ENCODE data around the gene RAB11FIP4. TPM values are rescaled to one million over a fixed set of nuclear protein-coding genes. Genes with fewer than 3 reads are reported as not detected.

RAB11FIP4 gene
- total RNA-seq, 2 experiments from 2014 or later, result 16.7 to 18.7 TPM

- no peaks in the 10 kb centered on the region for H3K27me3 Mint-ChIP-seq
- H3K4me1 Mint-ChIP-seq, result peaks cover 52% of the 10 kb centered on the region
- H3K9me3 Mint-ChIP-seq, result no peaks in the 10 kb centered on the region
- no peak for DNase-seq
- no peak overlapping the region for H3K4me3 Mint-ChIP-seq
- peak overlapping the region; percentile 100 for H3K27ac Mint-ChIP-seq
- H3K36me3 Mint-ChIP-seq, result peaks cover 5% of the 10 kb centered on the region
These were observed 119.7 kb downstream of the RAB11FIP4 start for GRCh38 chr17:31511195-31511578.

- peaks cover 51% of the 10 kb centered on the region for H3K4me1 Mint-ChIP-seq
- H3K27me3 Mint-ChIP-seq, result no peaks in the 10 kb centered on the region
These were observed 120.1 kb downstream of the RAB11FIP4 start for GRCh38 chr17:31511580-31511979.

GRCh38 chr17:31512104-31512740 is 120.7 kb downstream of the RAB11FIP4 start:
- Mint-ChIP-seq H3K4me1 (peaks cover 48% of the 10 kb centered on the region), H3K27me3 (no peaks in the 10 kb centered on the region), H3K4me3 (no peak overlapping the region), H3K27ac (peak overlapping the region; percentile 45), H3K9me3 (no peaks in the 10 kb centered on the region), H3K36me3 (peaks cover 5% of the 10 kb centered on the region)
- no peak for DNase-seq

More at GRCh38 chr17:31511580-31511979, 120.1 kb downstream of the RAB11FIP4 start:
- H3K27ac Mint-ChIP-seq, result no peak overlapping the region
- no peak overlapping the region for H3K4me3 Mint-ChIP-seq
- no peaks in the 10 kb centered on the region for H3K9me3 Mint-ChIP-seq
- H3K36me3 Mint-ChIP-seq, result peaks cover 5% of the 10 kb centered on the region
- DNase-seq, result no peak

- Mint-ChIP-seq H3K36me3 (peaks cover 5% of the 10 kb centered on the region), H3K9me3 (no peaks in the 10 kb centered on the region), H3K27me3 (no peaks in the 10 kb centered on the region), H3K27ac (no peak overlapping the region), H3K4me3 (no peak overlapping the region), H3K4me1 (peaks cover 49% of the 10 kb centered on the region)
- DNase-seq, result no peak
These were observed 121.3 kb downstream of the RAB11FIP4 start for GRCh38 chr17:31512796-31513195.

GRCh38 chr17:31513731-31514427 is 122.4 kb downstream of the RAB11FIP4 start:
- no peak overlapping the region for H3K4me3 Mint-ChIP-seq

GRCh38 chr17:31515267-31515666 is 123.8 kb downstream of the RAB11FIP4 start:
- DNase-seq, result no peak
- Mint-ChIP-seq H3K9me3 (no peaks in the 10 kb centered on the region), H3K27ac (no peak overlapping the region), H3K36me3 (peaks cover 7% of the 10 kb centered on the region), H3K4me3 (no peak overlapping the region), H3K4me1 (peaks cover 28% of the 10 kb centered on the region), H3K27me3 (no peaks in the 10 kb centered on the region)

More at GRCh38 chr17:31513731-31514427, 122.4 kb downstream of the RAB11FIP4 start:
- Mint-ChIP-seq H3K9me3 (no peaks in the 10 kb centered on the region), H3K27me3 (no peaks in the 10 kb centered on the region), H3K4me1 (peaks cover 40% of the 10 kb centered on the region), H3K36me3 (peaks cover 9% of the 10 kb centered on the region), H3K27ac (no peak overlapping the region)
- no peak for DNase-seq

GRCh38 chr17:31517524-31517923 is 126.0 kb downstream of the RAB11FIP4 start:
- Mint-ChIP-seq H3K27me3 (no peaks in the 10 kb centered on the region), H3K9me3 (no peaks in the 10 kb centered on the region), H3K27ac (peak overlapping the region; percentile 42), H3K4me3 (no peak overlapping the region), H3K4me1 (peaks cover 17% of the 10 kb centered on the region), H3K36me3 (peaks cover 4% of the 10 kb centered on the region)
- DNase-seq, result no peak

- Mint-ChIP-seq H3K4me1 (peaks cover 17% of the 10 kb centered on the region), H3K4me3 (no peak overlapping the region), H3K27me3 (no peaks in the 10 kb centered on the region), H3K36me3 (peaks cover 9% of the 10 kb centered on the region), H3K27ac (no peak overlapping the region), H3K9me3 (no peaks in the 10 kb centered on the region)
- DNase-seq, result no peak
These were observed 127.0 kb downstream of the RAB11FIP4 start for GRCh38 chr17:31518478-31518877.

GRCh38 chr17:31521632-31522283 is 130.3 kb downstream of the RAB11FIP4 start:
- Mint-ChIP-seq H3K9me3 (no peaks in the 10 kb centered on the region), H3K27me3 (no peaks in the 10 kb centered on the region), H3K4me1 (peaks cover 3% of the 10 kb centered on the region), H3K27ac (no peak overlapping the region), H3K36me3 (peaks cover 19% of the 10 kb centered on the region), H3K4me3 (no peak overlapping the region)
- no peak for DNase-seq

- H3K4me3 Mint-ChIP-seq, result no peak overlapping the region
- H3K27ac Mint-ChIP-seq, result no peak overlapping the region
- peaks cover 3% of the 10 kb centered on the region for H3K4me1 Mint-ChIP-seq
- no peaks in the 10 kb centered on the region for H3K27me3 Mint-ChIP-seq
- H3K9me3 Mint-ChIP-seq, result no peaks in the 10 kb centered on the region
- H3K36me3 Mint-ChIP-seq, result peaks cover 19% of the 10 kb centered on the region
- no peak for DNase-seq
These were observed 130.9 kb downstream of the RAB11FIP4 start for GRCh38 chr17:31522284-31522931.

GRCh38 chr17:31522987-31523495 is 131.6 kb downstream of the RAB11FIP4 start:
- DNase-seq, result no peak
- no peaks in the 10 kb centered on the region for H3K27me3 Mint-ChIP-seq
- H3K27ac Mint-ChIP-seq, result no peak overlapping the region
- H3K4me3 Mint-ChIP-seq, result no peak overlapping the region
- H3K4me1 Mint-ChIP-seq, result no peaks in the 10 kb centered on the region
- peaks cover 19% of the 10 kb centered on the region for H3K36me3 Mint-ChIP-seq
- H3K9me3 Mint-ChIP-seq, result no peaks in the 10 kb centered on the region

- Mint-ChIP-seq H3K36me3 (peaks cover 15% of the 10 kb centered on the region), H3K4me1 (no peaks in the 10 kb centered on the region), H3K27me3 (no peaks in the 10 kb centered on the region), H3K4me3 (no peak overlapping the region), H3K27ac (no peak overlapping the region), H3K9me3 (no peaks in the 10 kb centered on the region)
- no peak for DNase-seq
These were observed 132.6 kb downstream of the RAB11FIP4 start for GRCh38 chr17:31523862-31524730.

- Mint-ChIP-seq H3K4me1 (no peaks in the 10 kb centered on the region), H3K36me3 (peaks cover 15% of the 10 kb centered on the region), H3K27me3 (no peaks in the 10 kb centered on the region), H3K27ac (no peak overlapping the region), H3K9me3 (no peaks in the 10 kb centered on the region), H3K4me3 (no peak overlapping the region)
- peak; percentile 73 for DNase-seq
These were observed 133.7 kb downstream of the RAB11FIP4 start for GRCh38 chr17:31524926-31525800.

All from activated naive CD8-positive, alpha-beta T cell treated with anti-CD3 and anti-CD28 coated beads for 36 hours (primary cell).